ENCODE data around the gene CALN1.

The CALN1 gene

GRCh38 chr7:72325561-72325960, 86.6 kb downstream of the CALN1 start:
- no peak for DNase-seq
- no peak for ATAC-seq

GRCh38 chr7:72321637-72322036, 90.5 kb downstream of the CALN1 start:
- DNase-seq (no peak), ATAC-seq (no peak)

GRCh38 chr7:72321081-72321480, 91.1 kb downstream of the CALN1 start:
- DNase-seq, result no peak

GRCh38 chr7:72317341-72317740, 94.8 kb downstream of the CALN1 start:
- ATAC-seq (no peak), DNase-seq (no peak)

More at GRCh38 chr7:72321081-72321480, 91.1 kb downstream of the CALN1 start:
- no peak for ATAC-seq

- no peak for ATAC-seq
- DNase-seq, result no peak
These were observed 96.0 kb downstream of the CALN1 start for GRCh38 chr7:72316148-72316547.

- ATAC-seq (no peak), DNase-seq (no peak)
These were observed 98.2 kb downstream of the CALN1 start for GRCh38 chr7:72313906-72314305.

- ATAC-seq, result no peak
- DNase-seq, result no peak
These were observed 101.8 kb downstream of the CALN1 start for GRCh38 chr7:72310301-72310700.

- ATAC-seq (no peak), DNase-seq (no peak)
These were observed 102.7 kb downstream of the CALN1 start for GRCh38 chr7:72309476-72309875.

DNA sequence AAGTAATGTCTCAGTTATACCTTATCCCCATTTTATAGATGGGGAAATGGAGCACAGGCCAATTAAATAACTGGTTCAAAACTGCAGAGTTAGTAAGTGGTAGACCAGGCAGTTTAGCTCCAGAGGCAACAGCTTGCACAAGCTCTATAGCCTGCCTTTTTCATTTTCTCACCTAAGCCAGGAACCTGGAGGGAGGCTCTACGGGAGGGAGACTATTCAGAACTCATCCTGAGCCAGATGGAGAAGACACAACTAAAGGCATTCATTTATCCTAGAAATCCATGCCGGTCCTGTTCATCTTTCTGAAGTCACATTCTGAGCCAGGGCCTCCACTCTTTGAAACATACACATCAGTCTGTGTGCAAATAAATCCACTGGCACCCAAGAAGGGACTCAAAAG, 103.2 kb downstream of the CALN1 start:
- DNase-seq, result no peak
- ATAC-seq, result no peak

GRCh38 chr7:72307566-72307965, 104.6 kb downstream of the CALN1 start:
- ATAC-seq, result no peak
- no peak for DNase-seq

DNA sequence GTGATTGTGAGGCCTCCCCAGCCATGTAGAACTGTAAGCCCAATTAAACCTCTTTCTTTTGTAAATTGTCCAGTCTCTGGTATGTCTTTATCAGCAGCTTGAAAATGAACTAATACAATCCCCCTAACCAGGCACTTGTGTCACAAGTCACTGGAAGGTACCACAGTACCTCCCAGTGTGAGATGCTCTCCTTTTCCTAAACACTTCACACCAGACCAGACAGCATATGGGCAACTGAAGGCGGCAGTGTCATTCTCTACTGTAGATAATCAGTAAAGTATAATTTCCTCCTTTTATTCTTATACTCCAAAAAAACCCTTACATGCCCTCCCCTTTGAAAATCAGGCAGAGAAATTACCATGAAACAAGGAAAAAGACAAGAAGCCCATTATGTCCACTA, 113.2 kb downstream of the CALN1 start:
- ATAC-seq (no peak), DNase-seq (no peak)

- ATAC-seq, result no peak
- no peak for DNase-seq
These were observed 114.0 kb downstream of the CALN1 start for GRCh38 chr7:72298091-72298490.

DNA sequence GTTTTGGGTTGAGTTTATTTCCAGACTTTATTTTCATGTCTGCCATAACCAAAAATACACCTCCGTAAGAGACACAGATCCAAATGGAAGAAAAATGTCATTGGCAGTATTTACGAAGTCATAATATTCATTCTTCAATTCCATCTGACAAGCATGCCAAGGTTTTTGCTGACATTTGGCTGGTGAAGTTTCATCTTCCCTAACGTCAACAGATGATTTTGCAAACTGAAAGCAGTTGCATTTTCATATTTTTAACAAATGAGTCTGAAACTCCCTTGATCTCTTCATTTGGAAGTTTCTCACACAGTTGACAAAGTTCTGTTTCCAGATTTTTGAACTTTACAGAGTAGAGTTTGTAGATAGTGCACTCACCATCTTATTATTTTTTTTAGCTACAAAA, 114.5 kb downstream of the CALN1 start:
- no peak for ATAC-seq

DNA sequence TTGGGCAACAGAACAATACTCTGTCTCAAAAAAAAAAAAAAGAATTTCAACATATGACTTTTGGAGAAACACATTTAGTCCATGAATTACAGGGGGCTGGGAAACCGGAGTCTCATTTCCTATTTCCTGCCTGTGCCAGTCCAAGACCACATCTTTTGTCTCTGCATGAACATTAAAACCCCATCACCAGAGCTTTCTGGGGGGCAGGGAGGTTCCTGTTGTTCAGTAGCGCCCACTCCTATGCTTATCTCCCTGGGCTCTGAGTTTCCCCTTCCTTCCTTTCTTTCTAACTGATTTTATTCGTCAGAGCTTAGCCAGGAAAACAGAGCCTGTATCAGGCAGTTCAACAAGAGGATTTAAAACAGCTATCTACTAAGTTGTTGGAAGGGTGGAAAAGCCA, 119.3 kb downstream of the CALN1 start:
- DNase-seq, result no peak
- no peak for ATAC-seq

More for the DNA sequence above, 114.5 kb downstream of the CALN1 start:
- no peak for DNase-seq

DNA sequence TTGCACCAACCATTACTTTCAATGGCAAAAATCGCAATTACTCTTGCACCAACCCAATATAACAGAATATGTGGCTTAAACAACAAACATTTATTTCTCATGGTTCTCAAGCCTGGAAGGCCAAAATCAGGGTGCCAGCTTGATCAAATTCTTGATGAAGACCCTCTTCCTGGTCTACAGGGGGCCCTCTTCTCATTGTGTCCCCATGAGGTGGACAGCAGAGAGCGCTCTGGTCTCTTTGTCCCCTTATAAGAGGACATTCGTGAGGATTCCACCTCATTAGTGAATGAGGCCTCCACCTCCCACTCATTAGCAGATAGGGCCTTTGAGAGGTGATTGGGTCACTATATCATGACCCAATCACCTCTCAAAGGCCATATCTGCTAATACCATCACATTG, 120.0 kb downstream of the CALN1 start:
- DNase-seq, result no peak
- ATAC-seq, result no peak

DNA sequence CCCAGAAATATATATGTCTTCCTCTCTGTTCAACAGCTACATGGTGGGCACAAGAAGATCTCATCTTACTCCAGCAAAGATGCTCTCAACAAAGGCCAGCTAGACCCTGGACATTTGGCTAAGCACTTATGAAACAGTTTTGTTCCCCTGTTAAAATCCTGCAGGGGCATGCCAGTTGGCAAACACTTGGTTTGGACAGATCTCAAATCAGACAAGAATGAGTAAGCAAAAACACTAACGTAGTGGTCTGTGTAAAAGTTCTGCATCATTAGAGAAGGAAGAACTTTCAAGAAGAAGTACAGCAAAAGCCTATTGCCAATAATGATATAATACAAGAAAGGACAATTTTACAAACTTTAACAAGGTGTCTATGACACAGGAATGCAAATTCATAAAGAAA, 125.6 kb downstream of the CALN1 start:
- ATAC-seq, result no peak

GRCh38 chr7:72283309-72283708, 128.8 kb downstream of the CALN1 start:
- DNase-seq, result no peak
- ATAC-seq, result no peak

More for the DNA sequence above, 125.6 kb downstream of the CALN1 start:
- DNase-seq, result no peak

GRCh38 chr7:72281308-72281707, 130.8 kb downstream of the CALN1 start:
- DNase-seq, result no peak
- ATAC-seq, result no peak

- no peak for DNase-seq
- ATAC-seq, result no peak
These were observed 132.9 kb downstream of the CALN1 start for GRCh38 chr7:72279203-72279602.

GRCh38 chr7:72278550-72278949, 133.6 kb downstream of the CALN1 start:
- DNase-seq, result no peak
- ATAC-seq, result no peak

DNA sequence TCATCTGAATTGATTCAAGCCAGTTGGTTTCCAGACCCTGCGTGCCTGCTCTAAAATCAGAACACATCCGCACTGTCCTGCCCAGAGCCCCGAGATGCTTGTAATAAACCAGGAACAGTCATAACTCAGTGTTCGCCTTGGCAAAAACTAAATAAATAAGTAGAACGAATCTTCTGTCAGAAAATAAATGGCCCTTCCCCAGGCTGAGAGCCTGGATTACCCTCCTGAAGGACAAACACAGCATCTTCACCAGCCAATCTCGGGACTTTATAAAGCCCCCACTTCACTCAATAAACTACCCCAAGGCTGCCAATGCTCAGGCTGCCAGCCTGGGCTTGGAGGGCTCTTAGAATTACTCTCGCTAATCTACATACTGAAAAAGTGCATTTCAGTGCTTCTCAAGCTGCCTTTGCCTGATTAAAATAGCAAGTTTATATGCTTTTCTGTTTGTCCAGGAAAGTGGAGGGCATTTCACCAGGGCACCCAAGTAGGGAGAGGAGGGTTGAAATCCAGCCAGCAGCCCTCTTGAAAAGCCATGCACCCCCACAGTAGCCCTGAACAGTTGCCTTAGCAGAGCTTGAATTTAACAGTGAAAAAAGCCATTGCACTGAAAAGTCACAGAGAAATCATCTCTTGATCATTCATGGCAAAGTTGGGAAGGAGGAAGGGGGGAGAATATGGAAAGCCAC, 136.6 kb downstream of the CALN1 start:
- ATAC-seq (no peak), DNase-seq (no peak)

DNA sequence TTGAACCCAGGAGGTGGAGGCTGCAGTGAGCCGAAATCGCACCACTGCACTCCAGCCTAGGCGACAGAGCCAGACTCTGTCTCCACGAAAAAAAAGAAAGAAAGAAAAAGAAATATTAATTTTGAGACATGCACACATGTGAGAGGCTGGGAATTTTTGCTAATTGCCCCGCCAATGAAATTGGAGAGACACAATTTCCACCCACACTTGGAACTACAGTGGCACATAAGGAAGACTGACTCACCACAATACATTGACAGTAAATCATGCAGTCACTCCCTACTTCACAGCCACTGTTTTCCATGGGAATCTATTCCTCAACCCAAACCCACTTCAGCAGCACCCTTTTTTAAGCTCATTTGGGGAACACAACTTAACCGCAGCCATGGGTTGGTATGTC, 139.7 kb downstream of the CALN1 start:
- ATAC-seq (no peak), DNase-seq (no peak)

DNA sequence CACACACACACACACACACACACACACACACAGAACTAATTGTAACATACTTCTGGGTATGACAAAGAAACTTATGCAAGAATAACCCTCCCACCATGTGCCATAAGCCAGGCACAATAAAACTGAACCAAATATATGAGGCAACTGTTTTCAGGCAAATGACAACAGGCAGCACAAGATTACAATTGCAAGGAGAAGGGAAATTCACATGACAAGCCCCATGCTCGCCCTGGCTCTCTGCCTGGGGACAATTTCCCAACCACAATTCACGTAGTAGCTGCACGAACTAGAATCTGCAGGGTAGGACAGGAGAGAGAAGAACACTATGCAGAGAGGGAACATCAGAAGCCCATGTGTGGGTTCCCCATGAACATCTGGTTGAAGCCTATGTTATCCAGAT, 143.3 kb downstream of the CALN1 start:
- ATAC-seq, result no peak
- no peak for DNase-seq

GRCh38 chr7:72268090-72268489, 144.0 kb downstream of the CALN1 start:
- DNase-seq, result no peak
- no peak for ATAC-seq

Measured in stimulated activated naive CD8-positive, alpha-beta T cell treated with anti-CD3 and anti-CD28 coated beads, Interleukin-15, Interleukin-2, amounts not matched to agents 100 U/mL and 50 U/mL, for 24 hours (primary cell).